SJCRH30 (cell line): ENCODE results near the gene ASCL1. TPM values are rescaled to one million over a fixed set of nuclear protein-coding genes. Genes with fewer than 3 reads are reported as not detected.

ENCODE experiments used
- DNase-seq, 2 experiments: peaks; one replicate each; pipeline ENCODE4 v3.0.0-alpha.2; 2015 to 2020
- H3K27ac ChIP-seq: fragments of 250-450 bp; sonication (Bioruptor Pico); 2 replicates; pipeline ENCODE4 v1.5.1; 2020; ENCODE audit warnings: mild to moderate bottlenecking, moderate library complexity
- H3K27me3 ChIP-seq: fragments of 250-450 bp; sonication (Bioruptor Pico); 2 replicates; pipeline ENCODE4 v1.5.1; 2020; ENCODE audit warnings: mild to moderate bottlenecking, moderate library complexity
- H3K36me3 ChIP-seq: fragments of 250-450 bp; sonication (Bioruptor Pico); 2 replicates; pipeline ENCODE4 v1.5.1; 2020; ENCODE audit warnings: mild to moderate bottlenecking, moderate library complexity
- H3K4me1 ChIP-seq: fragments of 250-450 bp; sonication (Bioruptor Pico); 2 replicates; pipeline ENCODE4 v1.5.1; 2020; ENCODE audit warnings: mild to moderate bottlenecking, moderate library complexity
- H3K4me3 ChIP-seq: fragments of 250-450 bp; sonication (Bioruptor Pico); 2 replicates; pipeline ENCODE4 v1.5.1; 2020; ENCODE audit warnings: mild to moderate bottlenecking, moderate library complexity
- H3K9me3 ChIP-seq: fragments of 250-450 bp; sonication (Bioruptor Pico); replicated peaks from 2 replicates; pipeline ENCODE4 v1.5.1; 2020; ENCODE audit warnings: mild to moderate bottlenecking, moderate library complexity
- total RNA-seq: library from RNA; depleted of rRNA; stranded (reverse); fragments of >200 nt; shearing (Covaris generic); gene quantifications from 2 replicates; pipeline ENCODE4 v1.2.3, GENCODE V29; 2014

The ASCL1 gene
- total RNA-seq, 1 experiment from 2014 or later = not detected

GRCh38 chr12:102960766-102961465 lies 3.4 kb downstream of the ASCL1 start:
- H3K27ac ChIP-seq = no peak overlapping the region
- no peak overlapping the region for H3K4me3 ChIP-seq
- no peaks in the 10 kb centered on the region for H3K9me3 ChIP-seq
- H3K4me1 ChIP-seq = no peaks in the 10 kb centered on the region
- no peaks in the 10 kb centered on the region; the same call in 1 of the 2 replicates for H3K27me3 ChIP-seq
- DNase-seq = no peak
- no peaks in the 10 kb centered on the region for H3K36me3 ChIP-seq

DNA sequence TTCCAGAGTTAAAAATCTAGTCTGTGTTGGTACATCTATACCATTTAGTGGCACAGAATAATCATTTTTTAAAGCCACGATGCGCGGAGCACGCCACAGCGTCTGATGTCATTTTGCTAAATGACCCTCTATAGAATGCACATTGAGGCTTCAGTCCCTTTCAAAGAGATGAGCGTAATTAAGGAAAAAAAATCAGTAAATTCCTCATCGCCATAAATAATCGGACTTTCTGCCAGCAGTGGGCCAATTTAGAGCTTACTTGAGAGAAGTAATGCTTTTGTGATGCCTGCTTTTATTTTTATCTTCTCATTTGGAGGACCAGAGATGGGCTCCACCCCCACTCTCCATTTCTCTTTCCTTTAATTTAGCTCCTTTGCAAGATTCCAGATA lies 4.0 kb downstream of the ASCL1 start:
- no peaks in the 10 kb centered on the region; the same call in 1 of the 2 replicates for H3K27me3 ChIP-seq
- no peaks in the 10 kb centered on the region for H3K36me3 ChIP-seq
- no peaks in the 10 kb centered on the region for H3K4me1 ChIP-seq
- DNase-seq = no peak
- no peaks in the 10 kb centered on the region for H3K9me3 ChIP-seq
- no peak overlapping the region for H3K27ac ChIP-seq
- H3K4me3 ChIP-seq = no peak overlapping the region

DNA sequence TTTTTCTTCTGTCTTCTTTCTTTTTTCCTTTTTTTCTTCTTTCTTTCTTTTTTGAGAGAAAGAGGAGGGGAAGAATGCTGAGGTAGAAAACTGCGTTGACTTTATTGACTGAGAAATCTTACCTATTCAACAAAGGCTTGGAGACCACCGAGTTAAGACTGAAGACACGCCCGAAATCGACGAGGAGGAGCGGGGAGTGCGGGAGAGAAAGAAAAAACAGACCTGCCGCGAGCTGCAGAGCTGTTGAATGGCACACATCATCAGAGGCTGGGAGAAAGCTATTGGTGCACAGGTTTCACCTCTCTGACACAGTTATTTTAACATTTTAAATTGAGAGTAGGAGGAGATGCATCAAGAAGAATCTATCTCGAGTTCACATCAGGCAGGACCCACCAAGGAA lies 5.1 kb downstream of the ASCL1 start:
- no peak overlapping the region for H3K27ac ChIP-seq
- no peak for DNase-seq
- H3K9me3 ChIP-seq = no peaks in the 10 kb centered on the region
- H3K36me3 ChIP-seq = no peaks in the 10 kb centered on the region
- H3K4me3 ChIP-seq = no peak overlapping the region
- H3K27me3 ChIP-seq = no peaks in the 10 kb centered on the region; the same call in 1 of the 2 replicates
- no peaks in the 10 kb centered on the region for H3K4me1 ChIP-seq

- DNase-seq = no peak
- H3K27me3 ChIP-seq = no peaks in the 10 kb centered on the region; the same call in 1 of the 2 replicates
- H3K27ac ChIP-seq = no peak overlapping the region
- no peak overlapping the region for H3K4me3 ChIP-seq
- no peaks in the 10 kb centered on the region for H3K36me3 ChIP-seq
- H3K9me3 ChIP-seq = no peaks in the 10 kb centered on the region
- H3K4me1 ChIP-seq = no peaks in the 10 kb centered on the region
These were observed 5.5 kb downstream of the ASCL1 start for GRCh38 chr12:102962986-102963385.

DNA sequence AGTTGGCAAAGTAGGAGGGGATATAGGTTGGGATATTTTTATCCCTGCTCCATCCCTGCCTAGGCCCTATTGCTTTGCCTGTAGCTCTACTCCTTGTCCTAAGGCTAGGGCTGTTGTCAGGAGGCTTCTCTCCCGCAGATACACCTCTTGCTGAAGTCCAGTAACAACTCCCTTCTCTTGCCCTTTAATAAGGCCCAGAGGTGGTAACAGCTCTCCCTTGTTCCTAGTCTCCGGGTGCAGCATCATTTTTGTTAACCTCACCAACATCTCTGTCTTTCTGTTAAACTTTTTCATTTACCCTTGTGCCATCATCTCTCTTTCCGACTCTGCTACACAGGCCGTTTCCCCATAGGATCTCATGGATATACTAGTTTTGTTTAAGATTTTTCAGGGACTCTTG lies 6.3 kb downstream of the ASCL1 start:
- Histone ChIP-seq H3K27ac (no peak overlapping the region), H3K4me3 (no peak overlapping the region), H3K36me3 (no peaks in the 10 kb centered on the region), H3K9me3 (no peaks in the 10 kb centered on the region), H3K27me3 (no peaks in the 10 kb centered on the region; the same call in 1 of the 2 replicates), H3K4me1 (no peaks in the 10 kb centered on the region)
- DNase-seq = no peak

- Histone ChIP-seq H3K4me1 (no peaks in the 10 kb centered on the region), H3K4me3 (no peak overlapping the region), H3K27me3 (no peaks in the 10 kb centered on the region; the same call in 1 of the 2 replicates), H3K27ac (no peak overlapping the region), H3K9me3 (no peaks in the 10 kb centered on the region), H3K36me3 (no peaks in the 10 kb centered on the region)
- no peak for DNase-seq
These were observed 7.4 kb downstream of the ASCL1 start for GRCh38 chr12:102964872-102965271.

- no peak for DNase-seq
- Histone ChIP-seq H3K27me3 (no peaks in the 10 kb centered on the region; the same call in 1 of the 2 replicates), H3K9me3 (no peaks in the 10 kb centered on the region), H3K4me1 (no peaks in the 10 kb centered on the region), H3K36me3 (no peaks in the 10 kb centered on the region), H3K27ac (no peak overlapping the region), H3K4me3 (no peak overlapping the region)
These were observed 8.0 kb downstream of the ASCL1 start for GRCh38 chr12:102965281-102966155.

DNA sequence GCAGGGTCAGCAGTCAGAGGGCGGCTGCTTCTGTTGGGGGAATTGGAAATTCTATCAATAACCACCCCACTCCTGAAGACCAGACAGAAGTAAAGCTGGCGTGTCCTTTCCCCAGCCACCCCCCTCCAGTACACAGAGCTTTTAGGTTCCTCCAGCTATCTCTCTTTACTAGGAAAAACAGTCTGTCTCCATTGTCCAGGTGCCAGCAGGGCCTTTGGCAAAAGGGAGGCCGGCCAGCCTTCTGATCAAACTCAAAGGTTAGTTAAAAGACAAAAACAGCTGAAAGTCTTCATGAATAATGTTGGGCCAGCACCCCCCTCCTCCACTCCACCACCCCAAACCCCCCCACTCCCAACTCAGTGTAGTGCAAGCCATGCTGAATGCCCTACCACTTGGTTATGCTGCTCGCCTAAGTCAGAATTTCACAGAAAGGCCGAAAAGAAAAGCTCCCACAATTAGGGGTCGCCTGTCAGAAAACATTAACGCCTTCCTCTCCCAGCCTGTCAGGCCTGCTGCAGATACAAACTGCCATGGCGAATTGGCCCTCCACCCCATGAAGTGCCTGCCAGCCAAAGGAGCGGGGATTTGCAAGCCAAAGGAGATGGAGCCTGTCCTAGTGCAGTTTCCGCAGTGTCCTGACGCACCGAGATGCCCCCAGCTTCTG lies 8.9 kb downstream of the ASCL1 start:
- H3K27ac ChIP-seq = no peak overlapping the region
- no peaks in the 10 kb centered on the region for H3K9me3 ChIP-seq
- no peaks in the 10 kb centered on the region for H3K36me3 ChIP-seq
- H3K4me3 ChIP-seq = no peak overlapping the region
- H3K4me1 ChIP-seq = no peaks in the 10 kb centered on the region
- no peak for DNase-seq
- H3K27me3 ChIP-seq = no peaks in the 10 kb centered on the region; the same call in 1 of the 2 replicates

GRCh38 chr12:102970780-102971179 lies 13.3 kb downstream of the ASCL1 start:
- Histone ChIP-seq H3K27me3 (0 out of 2 replicates have a peak, but pooled peaks cover 2% of the 10 kb centered on the region), H3K36me3 (no peaks in the 10 kb centered on the region), H3K4me3 (no peak overlapping the region), H3K27ac (no peak overlapping the region), H3K4me1 (no peaks in the 10 kb centered on the region), H3K9me3 (no peaks in the 10 kb centered on the region)
- no peak for DNase-seq

DNA sequence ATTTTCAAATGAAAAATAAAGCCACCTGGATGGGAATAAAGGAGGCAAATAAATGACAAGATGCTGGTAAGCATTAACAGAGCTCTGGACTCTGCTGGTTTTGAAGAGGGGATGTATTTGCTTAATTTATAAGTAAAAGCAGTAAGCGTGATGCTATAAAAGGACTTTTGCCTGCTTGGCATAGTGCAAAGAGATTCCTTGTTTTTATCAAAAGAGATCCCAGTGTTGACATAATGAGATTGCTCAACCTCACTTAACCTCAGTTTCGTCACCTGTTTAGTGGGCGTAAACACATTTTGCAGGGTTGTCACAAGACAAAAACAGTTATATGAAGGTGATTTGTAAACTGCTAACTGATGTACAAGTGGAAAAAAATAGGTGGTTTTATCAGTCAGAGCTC lies 13.8 kb downstream of the ASCL1 start:
- Histone ChIP-seq H3K9me3 (no peaks in the 10 kb centered on the region), H3K27ac (no peak overlapping the region), H3K4me1 (no peaks in the 10 kb centered on the region), H3K27me3 (0 out of 2 replicates have a peak, but pooled peaks cover 2% of the 10 kb centered on the region), H3K4me3 (no peak overlapping the region), H3K36me3 (no peaks in the 10 kb centered on the region)
- DNase-seq = no peak

- no peak for DNase-seq
- Histone ChIP-seq H3K4me3 (no peak overlapping the region), H3K4me1 (no peaks in the 10 kb centered on the region), H3K36me3 (no peaks in the 10 kb centered on the region), H3K27ac (no peak overlapping the region), H3K27me3 (0 out of 2 replicates have a peak, but pooled peaks cover 2% of the 10 kb centered on the region), H3K9me3 (no peaks in the 10 kb centered on the region)
These were observed 16.1 kb downstream of the ASCL1 start for GRCh38 chr12:102973583-102973982.

GRCh38 chr12:102976609-102977280 lies 19.3 kb downstream of the ASCL1 start:
- no peak overlapping the region for H3K27ac ChIP-seq
- no peaks in the 10 kb centered on the region for H3K4me1 ChIP-seq
- no peak for DNase-seq
- H3K9me3 ChIP-seq = no peaks in the 10 kb centered on the region
- H3K27me3 ChIP-seq = 0 out of 2 replicates have a peak, but pooled peaks cover 2% of the 10 kb centered on the region
- no peaks in the 10 kb centered on the region for H3K36me3 ChIP-seq
- no peak overlapping the region for H3K4me3 ChIP-seq

DNA sequence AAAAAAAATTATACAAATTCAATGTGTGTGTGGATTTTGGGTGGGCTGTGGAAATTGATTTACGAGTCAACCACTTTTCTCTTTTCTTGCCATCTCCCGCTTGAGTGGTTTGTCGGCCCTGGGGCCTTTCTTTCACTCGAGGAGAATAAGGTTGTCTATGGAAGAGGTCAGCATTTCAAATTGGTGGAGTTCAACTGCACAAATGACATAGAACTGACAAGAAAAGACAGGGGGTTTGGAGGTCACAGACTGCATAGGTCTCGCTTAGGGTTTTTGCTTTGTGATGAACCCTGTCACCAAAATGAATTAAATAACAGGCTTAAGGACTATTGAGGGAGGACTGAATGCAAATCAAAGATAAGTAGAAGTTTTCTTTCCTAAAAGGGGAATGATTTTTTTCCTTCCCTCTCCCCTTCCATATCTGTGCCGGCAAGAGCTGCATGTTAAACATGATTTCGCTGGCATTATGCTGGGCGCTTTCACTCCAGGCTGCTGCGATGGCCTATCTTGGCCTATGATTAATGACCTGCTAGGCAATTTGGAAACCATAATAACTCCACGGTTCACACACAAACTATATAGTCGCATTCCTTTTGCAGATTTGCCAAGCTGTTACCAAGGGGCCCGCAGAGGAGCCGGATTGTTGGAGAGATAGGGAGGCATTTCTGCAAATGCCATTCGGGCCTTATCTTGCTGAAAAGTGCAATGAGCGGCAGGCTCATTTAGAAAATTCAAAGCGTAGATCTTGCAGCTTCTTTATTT lies 20.7 kb downstream of the ASCL1 start:
- H3K4me3 ChIP-seq = no peak overlapping the region
- H3K4me1 ChIP-seq = no peaks in the 10 kb centered on the region
- no peak overlapping the region for H3K27ac ChIP-seq
- H3K36me3 ChIP-seq = no peaks in the 10 kb centered on the region
- H3K9me3 ChIP-seq = no peaks in the 10 kb centered on the region
- no peaks in the 10 kb centered on the region for H3K27me3 ChIP-seq
- DNase-seq = no peak

- Histone ChIP-seq H3K27me3 (no peaks in the 10 kb centered on the region), H3K36me3 (no peaks in the 10 kb centered on the region), H3K4me1 (no peaks in the 10 kb centered on the region), H3K4me3 (no peak overlapping the region), H3K9me3 (no peaks in the 10 kb centered on the region), H3K27ac (no peak overlapping the region)
- no peak for DNase-seq
These were observed 22.9 kb downstream of the ASCL1 start for GRCh38 chr12:102980350-102980749.
